OCI-LY3 (cell line): ENCODE data around the gene ANGPTL1.

Source experiments
- H2AFZ ChIP-seq: fragments of 200-600, 300-600 bp; shearing (Covaris generic); 2 replicates; pipeline ENCODE4 v1.6.0; 2014; ENCODE audit warnings: antibody characterized with exemption, low read depth, low read length
- H3K27ac ChIP-seq: fragments of 200-600, 300-600 bp; sonication (generic); 2 replicates; pipeline ENCODE4 v1.5.1; 2014; ENCODE audit warnings: mild to moderate bottlenecking, low read length, moderate library complexity, mixed read lengths
- H3K27me3 ChIP-seq: fragments of 200-600, 300-600 bp; sonication (generic); 2 replicates; pipeline ENCODE4 v1.6.1; 2014; ENCODE audit warnings: low read depth, low read length, mixed read lengths
- H3K36me3 ChIP-seq: fragments of 200-600, 300-600 bp; sonication (generic); replicated peaks from 2 replicates; pipeline ENCODE3; 2014; ENCODE audit warnings: low read depth, low read length, mixed read lengths
- H3K4me1 ChIP-seq: fragments of 300-600, 200-600 bp; sonication (generic); 2 replicates; pipeline ENCODE4 v1.6.1; 2014; ENCODE audit warnings: low read length, mixed read lengths
- H3K4me2 ChIP-seq: fragments of 200-600, 300-600 bp; sonication (generic); 2 replicates; pipeline ENCODE4 v1.6.1; 2014; ENCODE audit warnings: low read length, mixed read lengths
- H3K4me3 ChIP-seq: fragments of 300-600, 200-600 bp; sonication (generic); 2 replicates; pipeline ENCODE4 v1.5.1; 2014; ENCODE audit warnings: antibody characterized with exemption, mild to moderate bottlenecking, low read length, moderate library complexity
- H3K79me2 ChIP-seq: fragments of 300-600, 200-600 bp; shearing (Covaris generic); 2 replicates; pipeline ENCODE4 v1.6.1; 2014; ENCODE audit warnings: mild to moderate bottlenecking, low read length, mixed read lengths
- H3K9ac ChIP-seq: fragments of 300-600, 200-600 bp; shearing (Covaris generic); 2 replicates; pipeline ENCODE4 v1.6.0; 2014; ENCODE audit warnings: mild to moderate bottlenecking, low read length, moderate library complexity
- H3K9me3 ChIP-seq: fragments of 200-600, 300-600 bp; shearing (Covaris generic); 2 replicates; pipeline ENCODE4 v1.6.1; 2014; ENCODE audit warnings: low read length, mixed read lengths; ENCODE audit not compliant: insufficient read depth
- H4K20me1 ChIP-seq: fragments of 200-600, 300-600 bp; sonication (generic); 2 replicates; pipeline ENCODE4 v1.6.1; 2016; ENCODE audit warnings: low read length, mixed read lengths; ENCODE audit not compliant: insufficient read depth
- EZH2phosphoT487 ChIP-seq: fragments of 200-600 bp; shearing (Covaris generic); IDR thresholded peaks from 2 replicates; pipeline ENCODE4 v1.6.1; 2018; ENCODE audit warnings: antibody characterized with exemption, mixed run types, low read depth
- TF ChIP-seq, protein P1 (sequence below): fragments of 200-600, 300-600 bp; sonication (generic); IDR thresholded peaks from 2 replicates; pipeline ENCODE4 v1.5.1; 2014; ENCODE audit warnings: antibody characterized with exemption, low read length, low read depth

Gene ANGPTL1

DNA sequence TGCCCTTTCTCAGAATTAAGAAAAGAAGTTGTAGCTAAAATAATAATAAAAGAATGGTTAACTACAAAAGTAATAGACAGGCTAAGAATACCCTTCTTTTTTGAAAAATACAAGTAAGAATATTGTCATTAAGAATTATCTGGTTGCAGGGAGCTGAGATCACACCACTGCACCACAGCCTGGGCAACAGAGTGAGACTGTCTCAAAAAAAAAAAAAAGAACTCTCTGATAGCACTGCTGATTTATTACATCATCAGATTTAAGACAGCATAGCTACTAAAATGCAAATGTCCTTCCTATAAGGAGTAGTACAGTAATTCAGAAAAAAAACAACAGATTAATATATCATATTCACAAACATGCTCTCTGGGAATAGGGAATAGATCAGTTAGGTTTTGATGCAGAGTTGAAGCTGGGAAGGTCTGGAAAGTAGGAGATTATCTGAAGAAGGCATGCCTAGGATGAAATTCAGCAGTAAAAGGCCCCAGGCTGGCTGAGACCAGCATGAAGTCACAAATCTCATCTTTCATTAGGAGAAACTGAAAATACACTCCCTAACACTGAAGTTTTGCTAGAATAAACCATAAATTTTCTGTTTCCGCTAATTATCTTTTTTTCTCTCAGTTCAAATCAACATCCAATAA is 30.7 kb upstream of the ANGPTL1 start:
- Histone ChIP-seq H4K20me1 (no peaks in the 10 kb centered on the region), H3K4me1 (peaks cover 16% of the 10 kb centered on the region), H3K79me2 (no peaks in the 10 kb centered on the region), H3K27ac (no peak overlapping the region), H2AFZ (no peak overlapping the region), H3K9me3 (no peaks in the 10 kb centered on the region), H3K9ac (no peak overlapping the region), H3K4me3 (no peak overlapping the region), H3K27me3 (no peaks in the 10 kb centered on the region), H3K4me2 (no peak overlapping the region), H3K36me3 (peaks cover 3% of the 10 kb centered on the region)
- TF ChIP-seq, protein P1, sequence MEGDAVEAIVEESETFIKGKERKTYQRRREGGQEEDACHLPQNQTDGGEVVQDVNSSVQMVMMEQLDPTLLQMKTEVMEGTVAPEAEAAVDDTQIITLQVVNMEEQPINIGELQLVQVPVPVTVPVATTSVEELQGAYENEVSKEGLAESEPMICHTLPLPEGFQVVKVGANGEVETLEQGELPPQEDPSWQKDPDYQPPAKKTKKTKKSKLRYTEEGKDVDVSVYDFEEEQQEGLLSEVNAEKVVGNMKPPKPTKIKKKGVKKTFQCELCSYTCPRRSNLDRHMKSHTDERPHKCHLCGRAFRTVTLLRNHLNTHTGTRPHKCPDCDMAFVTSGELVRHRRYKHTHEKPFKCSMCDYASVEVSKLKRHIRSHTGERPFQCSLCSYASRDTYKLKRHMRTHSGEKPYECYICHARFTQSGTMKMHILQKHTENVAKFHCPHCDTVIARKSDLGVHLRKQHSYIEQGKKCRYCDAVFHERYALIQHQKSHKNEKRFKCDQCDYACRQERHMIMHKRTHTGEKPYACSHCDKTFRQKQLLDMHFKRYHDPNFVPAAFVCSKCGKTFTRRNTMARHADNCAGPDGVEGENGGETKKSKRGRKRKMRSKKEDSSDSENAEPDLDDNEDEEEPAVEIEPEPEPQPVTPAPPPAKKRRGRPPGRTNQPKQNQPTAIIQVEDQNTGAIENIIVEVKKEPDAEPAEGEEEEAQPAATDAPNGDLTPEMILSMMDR, result no peak
- no peak for TF ChIP-seq EZH2phosphoT487

DNA sequence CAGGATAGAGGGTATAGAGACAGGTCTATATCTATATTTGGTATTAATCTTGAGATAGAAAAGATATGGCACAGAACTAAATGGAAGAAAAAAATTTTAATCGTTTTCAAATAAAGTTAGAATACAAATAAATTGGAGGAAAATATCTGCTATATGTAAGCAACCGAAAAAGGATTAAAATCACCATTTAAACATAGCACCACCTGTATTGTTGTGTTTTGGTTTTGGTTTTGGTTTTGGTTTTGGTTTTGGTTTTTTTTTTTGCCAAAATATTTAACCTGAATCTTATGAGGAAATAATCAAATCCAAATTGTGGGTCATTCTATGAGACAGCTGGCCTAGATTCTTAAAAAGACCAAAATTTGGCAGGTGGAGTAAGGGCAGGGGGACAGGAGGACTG is 28.5 kb upstream of the ANGPTL1 start:
- H3K27ac ChIP-seq, result no peak overlapping the region
- H3K4me3 ChIP-seq, result no peak overlapping the region
- H3K79me2 ChIP-seq, result no peaks in the 10 kb centered on the region
- no peaks in the 10 kb centered on the region for H3K9me3 ChIP-seq
- no peaks in the 10 kb centered on the region for H3K27me3 ChIP-seq
- H3K4me1 ChIP-seq, result peaks cover 16% of the 10 kb centered on the region
- no peak overlapping the region for H3K9ac ChIP-seq
- H4K20me1 ChIP-seq, result no peaks in the 10 kb centered on the region
- TF ChIP-seq, protein P1, result no peak
- no peak for TF ChIP-seq EZH2phosphoT487
- peak overlapping the region; percentile 18 for H3K4me2 ChIP-seq
- H3K36me3 ChIP-seq, result peaks cover 3% of the 10 kb centered on the region
- H2AFZ ChIP-seq, result no peak overlapping the region

DNA sequence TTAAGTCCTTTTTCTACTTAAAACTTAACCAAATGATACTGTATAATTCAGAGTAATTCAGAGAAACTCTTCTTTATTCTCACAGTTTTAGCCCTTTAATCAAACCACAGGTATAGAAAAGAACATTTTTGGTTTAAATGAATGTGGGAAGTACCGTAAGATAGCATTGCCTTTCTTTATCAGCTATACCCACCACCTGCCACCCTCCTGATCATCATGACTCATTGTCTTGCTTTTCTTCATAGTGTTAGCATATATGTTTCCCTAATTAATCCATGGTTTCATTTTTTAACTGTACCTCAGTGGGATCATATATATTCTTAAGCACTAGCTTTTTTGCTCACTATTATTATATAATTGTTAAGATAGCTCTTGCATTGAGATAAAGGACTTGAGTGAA is 27.5 kb upstream of the ANGPTL1 start:
- no peak overlapping the region for H2AFZ ChIP-seq
- H3K4me2 ChIP-seq, result no peak overlapping the region
- H3K9ac ChIP-seq, result no peak overlapping the region
- H3K27me3 ChIP-seq, result no peaks in the 10 kb centered on the region
- H3K27ac ChIP-seq, result no peak overlapping the region
- H3K9me3 ChIP-seq, result no peaks in the 10 kb centered on the region
- no peak overlapping the region for H3K4me3 ChIP-seq
- H3K4me1 ChIP-seq, result peaks cover 16% of the 10 kb centered on the region
- TF ChIP-seq, protein P1, result no peak
- TF ChIP-seq EZH2phosphoT487, result no peak
- no peaks in the 10 kb centered on the region for H3K79me2 ChIP-seq
- peaks cover 3% of the 10 kb centered on the region for H3K36me3 ChIP-seq
- H4K20me1 ChIP-seq, result no peaks in the 10 kb centered on the region

DNA sequence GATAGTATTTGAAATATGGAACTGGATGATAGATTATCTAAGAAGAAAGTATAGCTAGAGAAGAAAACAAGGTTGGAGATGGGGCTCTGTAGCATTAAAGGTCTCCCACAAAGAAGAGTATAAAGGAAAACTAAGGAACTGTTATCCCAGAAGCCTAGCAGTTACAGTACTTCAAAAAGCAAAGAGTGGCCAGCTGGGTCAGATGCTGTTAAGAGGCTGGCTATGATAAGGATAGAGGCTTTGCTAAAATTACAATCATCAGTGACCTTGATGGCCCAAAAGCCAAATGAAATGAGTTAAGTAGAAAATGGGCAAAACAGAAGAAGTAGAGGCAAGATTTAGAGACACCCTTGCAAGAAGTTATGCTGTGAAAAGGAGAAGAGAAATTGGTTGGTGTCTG is 25.1 kb upstream of the ANGPTL1 start:
- Histone ChIP-seq H3K36me3 (peaks cover 3% of the 10 kb centered on the region), H3K4me3 (no peak overlapping the region), H3K79me2 (no peaks in the 10 kb centered on the region), H3K4me1 (peaks cover 16% of the 10 kb centered on the region), H3K27ac (no peak overlapping the region), H3K4me2 (no peak overlapping the region), H4K20me1 (no peaks in the 10 kb centered on the region), H3K9ac (no peak overlapping the region), H3K9me3 (no peaks in the 10 kb centered on the region), H2AFZ (no peak overlapping the region), H3K27me3 (no peaks in the 10 kb centered on the region)
- no peak for TF ChIP-seq EZH2phosphoT487
- TF ChIP-seq, protein P1, result no peak
